GM12878 (cell line): ENCODE measurements around the gene MPV17. TPM values are rescaled to one million over a fixed set of nuclear protein-coding genes. Genes with fewer than 3 reads are reported as not detected.

ENCODE experiments used
- ATAC-seq: fragments of 200-7000 bp; cut with Tn5 transposase; 3 replicates; pipeline ENCODE4 v1.9.1; 2020; ENCODE audit warnings: mild to moderate bottlenecking, moderate library complexity
- BruUV-seq: library from RNA; stranded (reverse); fragments of 400-500 nt; replicated peaks from 2 replicates; lab custom pipeline; 2021; lab: Mats Ljungman, UMichigan
- CTCF ChIA-PET: fragments of 300-600 bp; sonication (Branson Sonifier 250); formaldehyde crosslinking; extraction: SDS; loops from one replicate; lab custom pipeline; 2021; ENCODE audit warnings: inconsistent platforms; lab: Yijun Ruan, JAX
- POLR2A ChIA-PET: fragments of 350-600 bp; formaldehyde crosslinking; extraction: SDS; loops from one replicate; lab custom pipeline; 2021; ENCODE audit warnings: inconsistent platforms; lab: Charles Lee
- RAD21 ChIA-PET: fragments of 300-600 bp; sonication (Branson Sonifier 250); formaldehyde crosslinking; loops from one replicate; lab custom pipeline; 2023; ENCODE audit warnings: antibody characterized with exemption; ENCODE audit not compliant: unreplicated experiment; lab: Charles Lee
- SMC1A ChIA-PET: fragments of 300-600 bp; sonication (Branson Sonifier 250); formaldehyde crosslinking; loops from one replicate; lab custom pipeline; 2023; ENCODE audit not compliant: unreplicated experiment, uncharacterized antibody; lab: Charles Lee
- DNase-seq: peaks from one replicate; pipeline ENCODE4 v3.0.0-alpha.2; 2011; ENCODE audit warnings: low read depth, low spot score
- FAIRE-seq: peaks from 3 replicates; lab custom pipeline; 2011; peaks lifted over from hg19 to GRCh38; lab: Jason Lieb, UNC
- H2AFZ ChIP-seq: 2 replicates; pipeline ENCODE4 v1.6.0; 2011; ENCODE audit warnings: low read depth, low read length, control low read depth; ENCODE audit not compliant: control insufficient read depth
- H3K27ac ChIP-seq: 2 replicates; pipeline ENCODE4 v1.5.1; 2011; ENCODE audit warnings: control low read depth; ENCODE audit not compliant: control insufficient read depth, insufficient read depth
- H3K27me3 ChIP-seq, 2 experiments: replicated peaks in 1 of 2; 2 replicates each; pipeline versions ENCODE4 v1.6.0 to v1.6.1; 2011; ENCODE audit warnings: low read length in 1 of 2; ENCODE audit not compliant: control insufficient read depth in 2 of 2, insufficient read depth in 2 of 2
- H3K36me3 ChIP-seq, 2 experiments: 2 replicates each; pipeline ENCODE4 v1.5.1; 2011; ENCODE audit warnings: low read length in 1 of 2; ENCODE audit not compliant: control insufficient read depth in 2 of 2, insufficient read depth in 2 of 2
- H3K4me1 ChIP-seq: 2 replicates; pipeline ENCODE4 v1.6.1; 2011; ENCODE audit warnings: mild to moderate bottlenecking, low read length, moderate library complexity, mixed read lengths; ENCODE audit not compliant: control insufficient read depth, insufficient read depth
- H3K4me2 ChIP-seq: 2 replicates; pipeline ENCODE4 v1.6.0; 2011; ENCODE audit warnings: control low read depth; ENCODE audit not compliant: control insufficient read depth, insufficient read depth
- H3K4me3 ChIP-seq: fragments of 200-600 bp; sonication (generic); 2 replicates; pipeline ENCODE4 v1.5.1; 2016
- H3K79me2 ChIP-seq: 2 replicates; pipeline ENCODE4 v1.6.0; 2011; ENCODE audit warnings: low read length; ENCODE audit not compliant: control insufficient read depth, insufficient read depth
- H3K9ac ChIP-seq: 2 replicates; pipeline ENCODE4 v1.8.0; 2011; ENCODE audit warnings: low read length, control low read depth, mixed read lengths; ENCODE audit not compliant: control insufficient read depth, insufficient read depth
- H3K9me3 ChIP-seq: replicated peaks from 3 replicates; pipeline ENCODE4 v1.5.1; 2011; ENCODE audit warnings: mild to moderate bottlenecking, low read length; ENCODE audit not compliant: control insufficient read depth, insufficient read depth
- H4K20me1 ChIP-seq: 2 replicates; pipeline ENCODE4 v1.6.0; 2011; ENCODE audit not compliant: control insufficient read depth, insufficient read depth
- ATF7 ChIP-seq: fragments of 450-650 bp; IDR thresholded peaks from 2 replicates; pipeline ENCODE4 v1.6.1; 2016; ENCODE audit warnings: low read depth, mild to moderate bottlenecking
- BHLHE40 ChIP-seq, 2 experiments: fragments of 450-650 bp in 1 of 2; IDR thresholded peaks; 2 replicates each; pipeline ENCODE4 v1.6.1; 2011 to 2017; ENCODE audit warnings: low read depth in 2 of 2, borderline replicate concordance in 1 of 2, improper control_type of control experiment in 1 of 2, low read length in 1 of 2, mild to moderate bottlenecking in 1 of 2
- CREB1 ChIP-seq: IDR thresholded peaks from 2 replicates; pipeline ENCODE4 v1.6.1; 2012; ENCODE audit warnings: low read depth, mild to moderate bottlenecking, inconsistent platforms
- EGR1 ChIP-seq, 2 experiments: IDR thresholded peaks; 1 replicate in 1 of 2; 2 replicates in 1 of 2; pipeline ENCODE4 v1.6.1; 2011 to 2012; ENCODE audit warnings: low read depth in 2 of 2, low read length in 2 of 2, borderline replicate concordance in 1 of 2, mild to moderate bottlenecking in 1 of 2, moderate library complexity in 1 of 2
- ETV6 ChIP-seq, 2 experiments: fragments of 450-650 bp in 1 of 2; IDR thresholded peaks in 1 of 2; conservative IDR thresholded peaks in 1 of 2; 2 replicates each; pipeline ENCODE4 v1.6.1; 2014; ENCODE audit warnings: antibody characterized with exemption in 1 of 2, borderline replicate concordance in 1 of 2, low read depth in 1 of 2, mild to moderate bottlenecking in 1 of 2, moderate library complexity in 1 of 2
- IKZF1 ChIP-seq: fragments of 450-650 bp; conservative IDR thresholded peaks from 2 replicates; pipeline ENCODE4 v1.6.1; 2017; ENCODE audit warnings: antibody characterized with exemption, mild to moderate bottlenecking
- IKZF2 ChIP-seq, 2 experiments: fragments of 450-650 bp; IDR thresholded peaks; 2 replicates each; pipeline ENCODE4 v1.6.1; 2017; ENCODE audit warnings: mild to moderate bottlenecking in 2 of 2, moderate library complexity in 2 of 2
- JUNB ChIP-seq: IDR thresholded peaks from 2 replicates; pipeline ENCODE4 v1.6.1; 2016; ENCODE audit warnings: antibody characterized with exemption, mild to moderate bottlenecking
- MYB ChIP-seq: fragments of 150-350 bp; IDR thresholded peaks from 2 replicates; pipeline ENCODE4 v1.6.1; 2014; ENCODE audit warnings: mild to moderate bottlenecking, low read depth, low read length, borderline replicate concordance
- MYC ChIP-seq: IDR thresholded peaks from 2 replicates; pipeline ENCODE4 v1.6.1; 2011; ENCODE audit warnings: mild to moderate bottlenecking, low read length, moderate library complexity, inconsistent platforms; ENCODE audit not compliant: insufficient read depth, insufficient replicate concordance, insufficient read length, severe bottlenecking
- NBN ChIP-seq: fragments of 450-650 bp; IDR thresholded peaks from 2 replicates; pipeline ENCODE4 v1.6.1; 2016
- NFIC ChIP-seq: IDR thresholded peaks from 2 replicates; pipeline ENCODE4 v1.6.1; 2012; ENCODE audit warnings: low read depth, mild to moderate bottlenecking, inconsistent platforms, low read length, moderate library complexity
- NFXL1 ChIP-seq: fragments of 450-650 bp; IDR thresholded peaks from 2 replicates; pipeline ENCODE4 v1.6.1; 2017; ENCODE audit warnings: antibody characterized with exemption, mild to moderate bottlenecking, borderline replicate concordance
- SPI1 ChIP-seq: IDR thresholded peaks from 2 replicates; pipeline ENCODE4 v1.6.1; 2011; ENCODE audit warnings: low read depth, mild to moderate bottlenecking, low read length, moderate library complexity, borderline replicate concordance; ENCODE audit not compliant: insufficient read depth
- TCF7 ChIP-seq: IDR thresholded peaks from 2 replicates; pipeline ENCODE4 v1.6.1; 2014; ENCODE audit warnings: antibody characterized with exemption, borderline replicate concordance
- YY1 ChIP-seq: IDR thresholded peaks from 2 replicates; pipeline ENCODE4 v1.6.1; 2011; ENCODE audit warnings: low read depth, mild to moderate bottlenecking, low read length
- WGBS: methylation state at CpG from one replicate; pipeline ENCODE4 v1.1.6; 2016; ENCODE audit warnings: low lambda C conversion rate; ENCODE audit not compliant: insufficient replicate concordance, insufficient coverage; ENCODE audit errors: missing lambda C conversion rate; 5-methylcytosine and 5-hydroxymethylcytosine counted together
- in situ Hi-C: fragments of 300-500 bp; cut with MboI; formaldehyde crosslinking; loops from 9 replicates; pipeline ENCODE4 v1.14.3; 2018; ENCODE audit warnings: mixed read lengths
- intact Hi-C: fragments of 100-400 bp; cut with micrococcal nuclease; formaldehyde crosslinking; loops from one replicate; pipeline ENCODE4 v1.14.2; 2022; ENCODE audit not compliant: unreplicated experiment
- polyA plus RNA-seq, 11 experiments: library from polyadenylated mRNA; depleted of rRNA in 4 of 11; unstranded in 6 of 11; stranded (reverse) in 5 of 11; fragments of >200 nt; fragmentation: Nextera tagmentation in 4 of 11; fragmentation: Illumina TruSeq in 1 of 11; extraction: Ambion mirVana in 4 of 11; extraction: Trizol in 1 of 11; gene quantifications; 1 replicate in 1 of 11; 2 replicates in 10 of 11; pipeline versions ENCODE4 v1.2.1 to v1.2.3, GENCODE V29; 2011 to 2016; ENCODE audit warnings: inconsistent platforms in 2 of 11, missing spikeins in 2 of 11, low read depth in 1 of 11
- total RNA-seq, 4 experiments: library from RNA; depleted of rRNA in 3 of 4; stranded (reverse); fragments of >200 nt in 3 of 4; fragmentation: Illumina TruSeq in 1 of 4; extraction: Trizol in 1 of 4; gene quantifications; 2 replicates each; pipeline versions ENCODE4 v1.2.1 to v1.2.3, GENCODE V29; 2013 to 2021
- TF ChIP-seq, protein P1 (sequence below), 3 experiments: IDR thresholded peaks in 2 of 3; conservative IDR thresholded peaks in 1 of 3; 2 replicates each; pipeline ENCODE4 v1.5.1; 2011; ENCODE audit warnings: low read depth in 3 of 3, low read length in 3 of 3, mild to moderate bottlenecking in 3 of 3, control low read depth in 2 of 3, moderate library complexity in 2 of 3, inconsistent platforms in 1 of 3, mixed read lengths in 1 of 3; ENCODE audit not compliant: control insufficient read depth in 2 of 3, insufficient read depth in 1 of 3; ENCODE audit errors: extremely low read depth in 1 of 3
- TF ChIP-seq, protein P2 (sequence below): fragments of 450-650 bp; IDR thresholded peaks from 2 replicates; pipeline ENCODE4 v1.6.1; 2016; ENCODE audit warnings: mild to moderate bottlenecking

Gene MPV17
- total and polyA plus RNA-seq, 10 of the 15 experiments (the other 5 are each of a cell fraction or from before 2014, with no cell fraction given): 63.4 to 143 (median 89.0) TPM

GRCh38 chr2:27303093-27304025 is 19.5 kb downstream of the MPV17 start:
- RAD21 ChIA-PET: interaction anchor here (0.9 to 3.5 kb wide), 12 partner anchors 11 to 457 kb away, joined by 3 to 25 read pairs (median 6); partner anchors contain the start of gene TRIM54
- ATAC-seq (peak; percentile 82), FAIRE-seq (peak; percentile 87), DNase-seq (no peak)
- SMC1A ChIA-PET: interaction anchor here (0.6 to 2.4 kb wide), 28 partner anchors 8 to 469 kb away, joined by 3 to 17 read pairs (median 3); partner anchors contain the start of genes CCDC121, GPN1 and PREB
- CTCF ChIA-PET: interaction anchor here (0.6 to 4.0 kb wide), 75 partner anchors 9 to 719 kb away, joined by 3 to 60 read pairs (median 4); partner anchors contain the start of genes EIF2B4, GTF3C2, MPV17 and NRBP1
- H3K27me3 ChIP-seq: no peaks in the 10 kb centered on the region; a peak in 1 of 4 replicates
- peak overlapping the region; percentile 48; the same call in 1 of the 2 replicates for H3K4me3 ChIP-seq
- no peaks in the 10 kb centered on the region for H3K36me3 ChIP-seq
- no peaks in the 10 kb centered on the region for H3K4me1 ChIP-seq
- in situ Hi-C loops: no loop called here
- WGBS: 22% methylated on average over 25 of the region's 25 CpGs
- H3K9me3 ChIP-seq: no peaks in the 10 kb centered on the region; the same call in 2 of the 3 replicates
- H3K27ac ChIP-seq: no peak overlapping the region
- intact Hi-C loops: loop anchor here (1.0 to 5.0 kb wide), 2 partner anchors 205 to 341 kb away; no protein-coding TSS in a partner anchor
- BruUV-seq: no TSS peak
- POLR2A ChIA-PET: interaction anchor here (0.6 to 1.4 kb wide), 4 partner anchors 11 to 309 kb away, joined by 3 to 4 read pairs (median 3); no protein-coding TSS in a partner anchor
- no peak overlapping the region; the same call in 1 of the 2 replicates for H3K9ac ChIP-seq
- H4K20me1 ChIP-seq: no peaks in the 10 kb centered on the region
- H3K4me2 ChIP-seq: peak overlapping the region; percentile 63
- H3K79me2 ChIP-seq: no peaks in the 10 kb centered on the region
- H2AFZ ChIP-seq: peak overlapping the region; percentile 75
- TF ChIP-seq, protein P1, sequence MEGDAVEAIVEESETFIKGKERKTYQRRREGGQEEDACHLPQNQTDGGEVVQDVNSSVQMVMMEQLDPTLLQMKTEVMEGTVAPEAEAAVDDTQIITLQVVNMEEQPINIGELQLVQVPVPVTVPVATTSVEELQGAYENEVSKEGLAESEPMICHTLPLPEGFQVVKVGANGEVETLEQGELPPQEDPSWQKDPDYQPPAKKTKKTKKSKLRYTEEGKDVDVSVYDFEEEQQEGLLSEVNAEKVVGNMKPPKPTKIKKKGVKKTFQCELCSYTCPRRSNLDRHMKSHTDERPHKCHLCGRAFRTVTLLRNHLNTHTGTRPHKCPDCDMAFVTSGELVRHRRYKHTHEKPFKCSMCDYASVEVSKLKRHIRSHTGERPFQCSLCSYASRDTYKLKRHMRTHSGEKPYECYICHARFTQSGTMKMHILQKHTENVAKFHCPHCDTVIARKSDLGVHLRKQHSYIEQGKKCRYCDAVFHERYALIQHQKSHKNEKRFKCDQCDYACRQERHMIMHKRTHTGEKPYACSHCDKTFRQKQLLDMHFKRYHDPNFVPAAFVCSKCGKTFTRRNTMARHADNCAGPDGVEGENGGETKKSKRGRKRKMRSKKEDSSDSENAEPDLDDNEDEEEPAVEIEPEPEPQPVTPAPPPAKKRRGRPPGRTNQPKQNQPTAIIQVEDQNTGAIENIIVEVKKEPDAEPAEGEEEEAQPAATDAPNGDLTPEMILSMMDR (IDR thresholded peaks at IDR 0.05 in 2 of 3, conservative IDR thresholded peaks at IDR 0.05 in 1 of 3; ENCODE audit: control insufficient read depth in 2 of 3, extremely low read depth in 1 of 3, insufficient read depth in 1 of 3, low read depth in 3 of 3, low read length in 3 of 3): peak; percentile 75 to 83 (median 80)
- TF ChIP-seq TCF7 (no peak), CREB1 (0 out of 2 replicates have a peak, but pooled peaks have one; percentile 19), SPI1 (no peak), NBN (0 out of 2 replicates have a peak, but pooled peaks have one; percentile 47), MYC (no peak), ETV6 (conservative IDR thresholded peaks at IDR 0.05 in 1 of 2, IDR thresholded peaks at IDR 0.05 in 1 of 2; ENCODE audit: borderline replicate concordance in 1 of 2, low read depth in 1 of 2) (no peak), ATF7 (peak; percentile 67), MYB (no peak), IKZF2 (IDR thresholded peaks at IDR 0.05) (peak in 1 of 2 experiments; percentile 37; a peak in 1 of 4 replicates), NFIC (no peak), IKZF1 (peak; percentile 57; the same call in 1 of the 2 replicates), BHLHE40 (IDR thresholded peaks at IDR 0.05; ENCODE audit: borderline replicate concordance in 1 of 2, low read depth in 2 of 2, low read length in 1 of 2) (no peak), YY1 (no peak; the same call in 1 of the 2 replicates), EGR1 (IDR thresholded peaks at IDR 0.05; ENCODE audit: borderline replicate concordance in 1 of 2, low read depth in 2 of 2, low read length in 2 of 2) (no peak), JUNB (no peak), NFXL1 (no peak)
- TF ChIP-seq, protein P2, sequence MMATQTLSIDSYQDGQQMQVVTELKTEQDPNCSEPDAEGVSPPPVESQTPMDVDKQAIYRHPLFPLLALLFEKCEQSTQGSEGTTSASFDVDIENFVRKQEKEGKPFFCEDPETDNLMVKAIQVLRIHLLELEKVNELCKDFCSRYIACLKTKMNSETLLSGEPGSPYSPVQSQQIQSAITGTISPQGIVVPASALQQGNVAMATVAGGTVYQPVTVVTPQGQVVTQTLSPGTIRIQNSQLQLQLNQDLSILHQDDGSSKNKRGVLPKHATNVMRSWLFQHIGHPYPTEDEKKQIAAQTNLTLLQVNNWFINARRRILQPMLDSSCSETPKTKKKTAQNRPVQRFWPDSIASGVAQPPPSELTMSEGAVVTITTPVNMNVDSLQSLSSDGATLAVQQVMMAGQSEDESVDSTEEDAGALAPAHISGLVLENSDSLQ: 0 out of 2 replicates have a peak, but pooled peaks have one; percentile 32
